ENCODE measurements around the gene SH2D1A. TPM values are rescaled to one million over a fixed set of nuclear protein-coding genes. Genes with fewer than 3 reads are reported as not detected.

Gene SH2D1A
- total and polyA plus RNA-seq, 10 donors = 3.8 to 19.5 (median 11.0) TPM

GRCh38 chrX:124373348-124373747 is 27.0 kb downstream of the SH2D1A start:
- no peaks in the 10 kb centered on the region for H3K9me3 ChIP-seq
- H3K36me3 ChIP-seq = no peaks in the 10 kb centered on the region
- no peak overlapping the region for H3K27ac ChIP-seq
- no peak overlapping the region for H3K4me3 ChIP-seq
- DNase-seq = no peak
- WGBS, 5 donors = 52 to 68% (median 64%) methylated on average over 1 of the region's 1 CpG
- TF ChIP-seq POLR2AphosphoS5 (IDR thresholded peaks at IDR 0.05) (no peak), CTCF (IDR thresholded peaks at IDR 0.05 in 8 of 11, conservative IDR thresholded peaks at IDR 0.05 in 3 of 11) (no peak), POLR2A (IDR thresholded peaks at IDR 0.05) (no peak)
- intact Hi-C loops (cut with DNase I; ENCODE audit: low total_unique reads) = no loop called here
- no peaks in the 10 kb centered on the region for H3K4me1 ChIP-seq
- peaks cover 0 to 5% (median 0%) of the 10 kb centered on the region in 7 donors for H3K27me3 ChIP-seq (replicated peaks in 1 of 7)

- intact Hi-C loops (cut with DNase I; ENCODE audit: low total_unique reads) = no loop called here
These were observed 32.3 kb downstream of the SH2D1A start for GRCh38 chrX:124378643-124379042.

GRCh38 chrX:124383354-124383753 is 37.0 kb downstream of the SH2D1A start:
- Histone ChIP-seq H3K36me3 (no peaks in the 10 kb centered on the region), H3K4me1 (no peaks in the 10 kb centered on the region), H3K9me3 (no peaks in the 10 kb centered on the region), H3K4me3 (no peak overlapping the region), H3K27me3 (replicated peaks in 1 of 7) (no peaks in the 10 kb centered on the region), H3K27ac (no peak overlapping the region)
- TF ChIP-seq CTCF (IDR thresholded peaks at IDR 0.05 in 8 of 11, conservative IDR thresholded peaks at IDR 0.05 in 3 of 11) (no peak), POLR2AphosphoS5 (IDR thresholded peaks at IDR 0.05) (no peak), POLR2A (IDR thresholded peaks at IDR 0.05) (no peak)
- intact Hi-C loops (cut with DNase I; ENCODE audit: low total_unique reads) = no loop called here
- 26 to 49% (median 31%) methylated on average over 4 of the region's 4 CpGs for WGBS, 5 donors
- no peak for DNase-seq

More at GRCh38 chrX:124378643-124379042, 32.3 kb downstream of the SH2D1A start:
- TF ChIP-seq POLR2A (IDR thresholded peaks at IDR 0.05) (no peak), POLR2AphosphoS5 (IDR thresholded peaks at IDR 0.05) (no peak), CTCF (IDR thresholded peaks at IDR 0.05 in 8 of 11, conservative IDR thresholded peaks at IDR 0.05 in 3 of 11) (no peak)
- no peak overlapping the region for H3K4me3 ChIP-seq
- no peaks in the 10 kb centered on the region for H3K9me3 ChIP-seq
- H3K4me1 ChIP-seq = no peaks in the 10 kb centered on the region
- DNase-seq = no peak
- WGBS, 5 donors = 11 to 45% (median 20%) methylated on average over 4 of the region's 4 CpGs
- H3K27ac ChIP-seq = no peak overlapping the region
- peaks cover 0 to 5% (median 0%) of the 10 kb centered on the region in 7 donors for H3K27me3 ChIP-seq (replicated peaks in 1 of 7)
- H3K36me3 ChIP-seq = no peaks in the 10 kb centered on the region

DNA sequence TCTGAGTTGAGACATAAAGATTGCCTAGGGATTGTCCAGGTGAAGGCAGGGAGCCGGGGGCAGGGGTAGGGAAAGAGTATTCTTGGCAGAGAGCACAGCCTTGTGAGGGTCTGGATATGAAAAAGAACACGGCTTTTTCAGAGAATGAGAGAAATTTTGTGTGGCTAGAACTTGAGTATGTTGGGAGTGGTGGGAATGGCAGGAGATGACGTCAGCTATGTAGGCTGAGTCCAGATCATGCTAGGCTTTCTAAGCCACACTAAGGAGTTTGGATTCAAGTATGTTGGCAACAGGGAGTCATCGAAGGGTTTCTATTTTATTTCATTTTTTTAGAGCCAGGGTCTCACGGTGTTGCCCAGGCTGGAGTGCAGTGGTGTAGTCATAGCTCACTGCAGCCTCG is 40.0 kb downstream of the SH2D1A start:
- no peak for DNase-seq
- 58 to 91% (median 75%) methylated on average over 6 of the region's 6 CpGs for WGBS, 5 donors
- Histone ChIP-seq H3K36me3 (no peaks in the 10 kb centered on the region), H3K27me3 (replicated peaks in 1 of 7) (no peaks in the 10 kb centered on the region), H3K27ac (no peak overlapping the region), H3K9me3 (no peaks in the 10 kb centered on the region), H3K4me1 (no peaks in the 10 kb centered on the region), H3K4me3 (no peak overlapping the region)
- intact Hi-C loops (cut with DNase I; ENCODE audit: low total_unique reads) = no loop called here
- no peak for TF ChIP-seq CTCF (IDR thresholded peaks at IDR 0.05 in 8 of 11, conservative IDR thresholded peaks at IDR 0.05 in 3 of 11)
- no peak for TF ChIP-seq POLR2A (IDR thresholded peaks at IDR 0.05)
- no peak for TF ChIP-seq POLR2AphosphoS5 (IDR thresholded peaks at IDR 0.05)

All from spleen (tissue), 11 donors.